HG02763 (cell line): Measurements from ENCODE around the gene SUZ12.
"Not testable (repeated sequence)": the region's sequence is repeated elsewhere in the genome, so short reads cannot be mapped to it uniquely, and the experiment has no call there.

Experiments
- ATAC-seq: cut with Tn5 transposase; IDR thresholded peaks from one replicate; pipeline ENCODE4 v1.9.1; 2021; ENCODE audit warnings: mild to moderate bottlenecking, moderate library complexity; ENCODE audit not compliant: unreplicated experiment

The SUZ12 gene

DNA sequence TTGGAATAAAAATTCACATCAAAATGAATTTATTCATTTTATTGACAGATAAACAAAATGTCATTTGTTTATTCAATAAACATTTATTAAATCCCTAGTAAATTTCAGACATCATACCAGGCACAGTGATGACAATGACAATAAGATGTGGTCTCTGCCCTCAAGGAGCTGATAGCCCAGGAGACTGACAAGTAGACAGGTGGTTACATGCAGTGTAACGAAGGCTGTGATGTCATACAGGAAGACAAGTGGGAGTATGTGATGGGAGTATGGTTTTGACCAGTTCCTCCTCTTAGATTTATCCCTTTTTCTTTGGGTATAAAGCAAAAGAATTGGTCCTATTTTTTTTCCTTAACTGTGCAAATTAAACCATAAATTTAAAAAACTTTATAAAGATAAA, 97.0 kb downstream of the SUZ12 start:
- not testable (repeated sequence) for ATAC-seq

DNA sequence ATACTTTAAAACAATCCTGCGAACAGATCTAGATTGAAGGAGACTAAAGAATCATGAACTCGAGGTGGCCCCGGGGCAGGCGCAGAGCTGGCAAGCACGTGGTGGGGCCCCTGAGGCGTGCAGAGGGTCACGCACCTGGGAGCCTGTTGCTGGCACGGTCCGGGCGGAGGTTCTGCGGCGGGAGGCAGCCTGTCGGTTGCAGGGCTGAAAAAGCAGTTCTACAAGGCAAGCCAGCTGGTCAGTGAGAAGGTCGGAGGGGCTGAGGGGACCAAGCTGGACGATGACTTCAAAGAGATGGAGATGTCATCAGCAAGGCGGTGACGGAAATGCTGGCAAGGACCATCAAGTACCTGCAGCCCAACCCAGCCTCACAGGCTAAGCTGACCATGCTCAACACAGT, 103.4 kb downstream of the SUZ12 start:
- not testable (repeated sequence) for ATAC-seq

DNA sequence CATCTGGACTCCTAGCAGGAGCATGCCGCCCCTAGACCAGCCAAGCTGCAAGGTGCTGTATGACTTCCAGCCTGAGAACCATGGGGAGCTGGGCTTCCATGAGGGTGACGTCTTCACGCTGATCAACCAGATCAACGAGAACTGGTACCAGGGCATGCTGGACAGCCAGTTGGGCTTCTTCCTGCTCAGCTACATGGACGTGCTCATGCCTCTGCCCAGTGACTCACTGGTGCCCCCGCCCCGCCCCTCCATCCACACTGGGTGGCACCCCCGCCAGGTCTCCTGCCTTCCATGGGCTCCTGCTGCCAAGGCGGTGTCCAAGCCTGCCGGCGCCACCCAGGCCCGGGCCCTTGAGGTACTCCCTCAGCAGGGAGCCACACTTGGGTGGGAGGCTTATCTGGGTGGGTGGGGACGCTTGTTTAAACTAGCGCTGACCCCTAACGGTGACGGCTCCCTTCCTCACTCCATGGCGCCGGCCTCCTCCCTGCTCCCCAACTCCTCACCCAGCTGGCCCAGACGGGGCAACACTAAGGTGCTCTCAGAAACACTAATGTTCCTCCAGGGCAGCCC, 104.6 kb downstream of the SUZ12 start:
- ATAC-seq: not testable (repeated sequence)

DNA sequence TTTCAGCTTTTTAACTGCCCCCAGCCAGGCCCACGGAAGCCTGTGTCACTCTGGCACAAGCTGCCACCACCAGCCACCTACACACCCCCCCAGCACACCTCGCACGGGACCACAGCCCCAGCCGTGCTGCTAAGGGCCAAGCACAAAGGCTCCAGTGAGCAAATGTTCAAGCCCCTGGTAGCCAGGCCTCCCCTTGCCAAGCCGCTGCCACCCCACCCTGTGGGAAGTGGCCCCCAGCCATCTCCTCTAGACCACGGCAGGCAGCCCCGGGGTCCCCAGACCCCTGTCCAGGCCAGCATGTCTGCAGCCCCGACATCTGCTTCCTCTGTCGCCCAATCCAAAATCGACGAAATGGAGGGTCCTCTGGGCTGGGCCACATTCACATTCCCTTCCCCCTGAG, 105.5 kb downstream of the SUZ12 start:
- ATAC-seq: not testable (repeated sequence)

DNA sequence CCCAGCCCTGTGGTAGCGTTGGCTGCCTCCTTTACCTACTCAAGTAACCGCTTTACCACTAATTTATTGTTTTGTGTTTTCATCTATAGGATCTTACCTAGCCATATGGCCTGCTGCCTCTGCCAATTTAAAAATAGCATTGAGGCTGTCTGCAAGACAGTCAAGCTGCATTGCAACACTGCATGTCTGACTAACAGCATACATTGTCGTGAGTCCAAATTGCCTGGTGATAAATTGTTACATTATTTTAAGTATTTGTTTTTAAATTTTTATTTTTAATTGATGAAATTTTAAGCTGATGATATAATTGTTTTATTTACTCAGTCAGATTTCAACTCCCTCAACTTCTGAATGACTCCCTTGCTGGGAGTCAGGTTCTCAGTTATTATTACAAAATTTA, 108.8 kb downstream of the SUZ12 start:
- not testable (repeated sequence) for ATAC-seq

DNA sequence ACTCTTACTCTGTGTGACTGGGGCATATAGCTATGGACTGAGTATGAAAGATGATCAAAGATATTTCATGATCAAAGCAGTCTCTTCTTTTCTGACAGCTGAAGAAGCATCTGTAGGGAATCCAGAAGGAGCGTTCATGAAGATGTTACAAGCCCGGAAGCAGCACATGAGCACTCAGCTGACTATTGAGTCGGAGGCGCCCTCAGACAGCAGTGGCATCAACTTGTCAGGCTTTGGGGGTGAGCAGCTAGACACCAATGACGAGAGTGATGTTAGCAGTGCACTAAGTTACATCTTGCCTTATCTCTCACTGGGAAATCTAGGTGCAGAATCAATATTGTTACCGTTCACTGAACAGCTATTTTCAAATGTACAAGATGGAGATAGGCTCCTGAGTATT, 110.9 kb downstream of the SUZ12 start:
- not testable (repeated sequence) for ATAC-seq
